BLaER1 (cell line): ENCODE measurements around the gene P2RY1.

ENCODE experiments used
- H3K27ac ChIP-seq: shearing (Covaris generic); formaldehyde crosslinking; 2 replicates; pipeline ENCODE4 v1.8.1; 2022
- H3K27me3 ChIP-seq: shearing (Covaris generic); formaldehyde crosslinking; 2 replicates; pipeline ENCODE4 v1.8.1; 2022
- H3K36me3 ChIP-seq: shearing (Covaris generic); formaldehyde crosslinking; 2 replicates; pipeline ENCODE4 v1.8.1; 2022
- H3K4me1 ChIP-seq: shearing (Covaris generic); formaldehyde crosslinking; 2 replicates; pipeline ENCODE4 v1.8.1; 2022
- H3K4me2 ChIP-seq: shearing (Covaris generic); formaldehyde crosslinking; 2 replicates; pipeline ENCODE4 v1.8.1; 2022
- H3K4me3 ChIP-seq: shearing (Covaris generic); formaldehyde crosslinking; 2 replicates; pipeline ENCODE4 v1.8.1; 2022
- H3K9ac ChIP-seq: shearing (Covaris generic); formaldehyde crosslinking; 2 replicates; pipeline ENCODE4 v1.8.1; 2022
- H3K9me3 ChIP-seq: shearing (Covaris generic); formaldehyde crosslinking; 2 replicates; pipeline ENCODE4 v1.8.1; 2022
- H4K20me1 ChIP-seq: shearing (Covaris generic); formaldehyde crosslinking; 2 replicates; pipeline ENCODE4 v1.8.1; 2022
- Cebpa-rat ChIP-seq: shearing (Covaris generic); IDR thresholded peaks from 2 replicates; pipeline ENCODE4 v1.8.1; 2022

P2RY1 gene, protein sequence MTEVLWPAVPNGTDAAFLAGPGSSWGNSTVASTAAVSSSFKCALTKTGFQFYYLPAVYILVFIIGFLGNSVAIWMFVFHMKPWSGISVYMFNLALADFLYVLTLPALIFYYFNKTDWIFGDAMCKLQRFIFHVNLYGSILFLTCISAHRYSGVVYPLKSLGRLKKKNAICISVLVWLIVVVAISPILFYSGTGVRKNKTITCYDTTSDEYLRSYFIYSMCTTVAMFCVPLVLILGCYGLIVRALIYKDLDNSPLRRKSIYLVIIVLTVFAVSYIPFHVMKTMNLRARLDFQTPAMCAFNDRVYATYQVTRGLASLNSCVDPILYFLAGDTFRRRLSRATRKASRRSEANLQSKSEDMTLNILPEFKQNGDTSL

DNA sequence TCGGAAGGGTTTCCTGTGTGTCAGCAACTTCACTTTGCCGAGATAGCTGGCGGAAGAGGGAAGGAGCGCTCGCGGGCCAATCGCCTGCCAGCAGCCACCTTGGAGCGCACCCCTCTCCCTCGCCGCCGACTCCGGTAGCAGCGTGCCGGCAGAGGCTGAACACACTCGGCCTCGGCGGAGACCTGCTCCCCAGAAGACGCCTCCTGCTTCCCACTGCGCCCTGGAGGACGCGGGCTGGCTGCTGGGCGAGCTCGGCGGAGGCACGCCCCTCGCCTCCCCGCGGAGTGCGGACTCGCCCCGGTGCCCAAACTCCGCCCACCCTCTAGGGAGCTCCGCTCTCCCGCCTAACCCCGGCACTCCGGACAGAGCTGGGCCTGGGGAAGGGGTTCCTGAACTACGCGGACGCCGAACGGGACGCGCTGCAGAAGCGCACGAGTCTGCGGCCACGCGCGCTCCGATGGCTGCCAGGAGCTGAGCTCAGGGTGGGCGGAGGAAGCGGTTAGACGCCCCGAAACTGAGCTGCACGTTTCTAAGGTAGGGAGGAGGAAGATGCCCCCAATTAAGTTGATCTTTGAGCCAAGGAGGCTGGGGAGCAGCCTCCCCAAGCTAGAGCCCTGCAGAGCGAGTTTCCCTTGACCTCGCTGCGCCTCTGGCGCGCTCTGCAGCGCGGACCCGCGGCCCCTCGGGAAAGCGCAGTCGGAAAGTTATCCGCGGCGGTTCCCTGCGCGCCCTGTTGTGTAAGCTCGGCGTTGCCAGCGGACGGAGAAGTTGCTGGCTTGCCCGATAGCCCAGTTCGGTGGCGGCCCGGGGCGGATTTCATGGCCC lies at the start of gene P2RY1:
Gene P2RY1, plus strand, starts transcription at position 356 of the 825 bp plus-strand sequence. CDS start 652 bp downstream, outside the sequence.
- H3K36me3 ChIP-seq: no peaks in the 10 kb centered on the region
- H4K20me1 ChIP-seq: no peaks in the 10 kb centered on the region
- peak within 1 kb of the TSS; percentile 82 for H3K9ac ChIP-seq
- peak within 1 kb of the TSS; percentile 96 for H3K4me2 ChIP-seq
- peak within 1 kb of the TSS; percentile 87 for H3K4me3 ChIP-seq
- no peaks in the 10 kb centered on the region for H3K9me3 ChIP-seq
- TF ChIP-seq Cebpa-rat: 0 out of 2 replicates have a peak, but pooled peaks have one; percentile 51
- peak within 1 kb of the TSS; percentile 84 for H3K27ac ChIP-seq
- H3K4me1 ChIP-seq: peaks cover 28% of the 10 kb centered on the region
- H3K27me3 ChIP-seq: 0 out of 2 replicates have a peak, but pooled peaks cover 6% of the 10 kb centered on the region

DNA sequence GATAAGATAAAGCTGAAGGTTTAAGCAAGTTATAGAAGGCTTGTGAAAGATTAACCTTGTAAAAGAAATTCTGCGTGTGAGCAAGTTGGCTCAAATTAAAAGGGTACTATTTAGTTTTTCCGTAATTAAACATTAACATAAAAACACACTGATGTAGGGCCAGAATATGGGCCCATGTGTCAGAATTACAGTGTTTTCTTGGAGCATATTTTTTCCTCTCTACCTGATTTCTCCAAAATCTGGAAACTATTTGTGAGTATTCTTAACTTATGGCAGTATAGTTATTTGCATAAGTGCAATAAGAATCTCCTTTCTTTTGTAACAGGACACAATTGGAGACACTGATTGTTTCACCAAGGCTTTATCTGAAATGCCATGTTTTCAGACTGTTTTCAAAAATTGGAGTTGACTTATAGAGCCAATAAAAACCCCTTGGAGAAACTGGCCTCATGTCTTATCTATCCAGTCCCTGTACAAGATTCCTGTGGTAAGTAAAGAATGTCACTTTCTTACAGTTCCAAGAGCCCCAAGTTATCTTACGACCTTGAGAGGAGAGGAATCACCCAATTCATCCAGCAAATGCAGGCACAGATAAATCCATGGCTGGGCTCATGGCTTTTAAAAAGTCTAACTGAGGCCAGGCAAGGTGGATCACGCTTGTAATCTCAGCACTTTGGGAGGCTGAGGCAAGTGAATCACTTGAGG lies 47.8 kb upstream of the P2RY1 start:
- Histone ChIP-seq H3K4me2 (no peak overlapping the region), H3K4me1 (no peaks in the 10 kb centered on the region), H3K9me3 (peaks cover 17% of the 10 kb centered on the region), H3K36me3 (no peaks in the 10 kb centered on the region), H3K27ac (no peak overlapping the region), H3K4me3 (no peak overlapping the region), H4K20me1 (no peaks in the 10 kb centered on the region), H3K27me3 (no peaks in the 10 kb centered on the region), H3K9ac (no peak overlapping the region)
- no peak for TF ChIP-seq Cebpa-rat

DNA sequence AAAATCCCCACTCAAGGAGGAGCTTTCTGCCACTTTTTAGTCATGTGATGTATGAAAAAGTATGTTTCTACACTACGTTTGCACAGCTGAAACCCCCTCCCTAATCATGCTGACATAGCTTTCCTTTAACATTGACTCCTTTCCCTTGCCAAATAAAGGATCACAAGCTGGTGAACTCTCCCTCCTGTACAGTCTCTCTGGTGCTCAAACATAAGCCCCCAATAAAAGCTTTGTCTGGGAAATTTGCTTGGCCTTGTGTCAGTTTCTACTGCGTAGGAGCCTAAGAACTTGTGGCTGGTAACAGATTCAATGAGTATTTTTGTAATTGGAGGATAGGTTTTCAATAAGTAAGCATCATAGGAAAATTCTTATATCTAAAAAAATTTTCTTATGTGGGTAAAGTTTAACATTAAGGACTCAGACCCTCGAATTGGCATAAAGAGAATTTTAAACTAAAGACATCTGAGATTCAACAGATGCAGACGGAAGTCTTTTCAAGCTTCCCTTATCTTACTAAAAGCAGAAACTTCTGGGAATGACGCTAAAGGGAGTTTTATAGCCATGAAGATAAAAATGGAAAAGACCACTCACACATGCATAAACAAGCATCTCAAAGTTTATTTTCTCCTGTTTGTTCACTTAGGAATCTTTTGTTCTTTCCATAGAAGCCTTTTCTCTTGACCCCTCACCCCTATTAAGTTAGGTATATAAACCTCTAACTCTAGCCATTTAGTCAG lies 44.1 kb upstream of the P2RY1 start:
- Histone ChIP-seq H3K27me3 (no peaks in the 10 kb centered on the region), H3K4me2 (no peak overlapping the region), H3K4me3 (no peak overlapping the region), H3K9me3 (peaks cover 12% of the 10 kb centered on the region), H3K36me3 (no peaks in the 10 kb centered on the region), H4K20me1 (no peaks in the 10 kb centered on the region), H3K4me1 (no peaks in the 10 kb centered on the region), H3K27ac (no peak overlapping the region), H3K9ac (no peak overlapping the region)
- TF ChIP-seq Cebpa-rat: no peak

DNA sequence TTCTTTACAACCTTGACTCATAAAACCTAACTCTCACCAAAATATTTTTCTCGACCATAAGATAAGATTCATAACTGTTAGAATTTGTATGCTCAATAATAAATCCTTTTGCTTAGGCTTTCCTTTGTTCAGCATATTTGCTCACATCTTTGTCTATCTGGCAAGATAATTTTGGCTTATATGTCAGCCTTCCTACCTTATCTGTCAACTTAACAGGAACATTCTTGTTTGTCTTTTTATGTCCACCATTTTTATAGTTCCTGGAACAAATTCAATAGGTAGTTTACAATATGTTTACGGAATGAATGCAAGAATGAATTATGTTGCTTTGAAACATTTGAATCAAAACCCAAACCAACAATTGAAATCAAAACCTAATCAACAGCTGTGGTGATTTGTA lies 41.0 kb upstream of the P2RY1 start:
- no peaks in the 10 kb centered on the region for H3K27me3 ChIP-seq
- no peaks in the 10 kb centered on the region for H3K9me3 ChIP-seq
- H3K4me1 ChIP-seq: no peaks in the 10 kb centered on the region
- H4K20me1 ChIP-seq: no peaks in the 10 kb centered on the region
- no peak overlapping the region for H3K4me2 ChIP-seq
- no peak overlapping the region for H3K4me3 ChIP-seq
- H3K27ac ChIP-seq: no peak overlapping the region
- no peak for TF ChIP-seq Cebpa-rat
- no peaks in the 10 kb centered on the region for H3K36me3 ChIP-seq
- H3K9ac ChIP-seq: no peak overlapping the region

DNA sequence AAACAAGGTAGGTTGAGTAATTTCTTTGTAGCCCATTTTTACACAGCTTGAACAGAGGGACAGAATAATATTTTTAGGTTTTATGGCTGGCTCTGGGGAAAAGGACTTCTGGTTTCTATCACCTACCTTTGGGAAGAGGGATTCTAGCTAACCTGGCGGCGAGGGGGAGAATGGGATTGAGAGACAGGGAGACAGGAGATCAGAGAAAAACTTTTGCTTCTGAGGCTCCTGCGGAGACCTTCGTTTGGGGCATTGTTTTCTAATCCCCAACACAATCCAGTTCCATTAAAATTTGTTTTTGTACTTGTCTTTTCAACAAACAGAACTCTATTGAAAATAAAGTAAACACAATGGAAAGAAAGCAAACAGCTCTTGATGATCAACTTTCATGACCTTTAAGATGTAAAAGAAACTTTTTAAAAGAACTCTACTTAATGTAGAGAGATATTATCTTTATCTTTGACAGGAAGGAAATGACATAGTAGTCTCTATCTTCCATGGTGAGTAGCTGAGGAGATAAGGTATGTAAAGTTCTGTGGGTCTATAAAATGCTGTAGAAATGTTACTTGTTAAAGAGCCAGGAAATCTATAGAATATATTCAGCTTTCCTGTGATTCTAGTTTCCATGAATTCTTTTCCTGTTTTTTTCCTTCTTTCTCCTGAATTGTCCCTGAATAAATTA lies 37.0 kb upstream of the P2RY1 start:
- no peak for TF ChIP-seq Cebpa-rat
- no peak overlapping the region for H3K9ac ChIP-seq

DNA sequence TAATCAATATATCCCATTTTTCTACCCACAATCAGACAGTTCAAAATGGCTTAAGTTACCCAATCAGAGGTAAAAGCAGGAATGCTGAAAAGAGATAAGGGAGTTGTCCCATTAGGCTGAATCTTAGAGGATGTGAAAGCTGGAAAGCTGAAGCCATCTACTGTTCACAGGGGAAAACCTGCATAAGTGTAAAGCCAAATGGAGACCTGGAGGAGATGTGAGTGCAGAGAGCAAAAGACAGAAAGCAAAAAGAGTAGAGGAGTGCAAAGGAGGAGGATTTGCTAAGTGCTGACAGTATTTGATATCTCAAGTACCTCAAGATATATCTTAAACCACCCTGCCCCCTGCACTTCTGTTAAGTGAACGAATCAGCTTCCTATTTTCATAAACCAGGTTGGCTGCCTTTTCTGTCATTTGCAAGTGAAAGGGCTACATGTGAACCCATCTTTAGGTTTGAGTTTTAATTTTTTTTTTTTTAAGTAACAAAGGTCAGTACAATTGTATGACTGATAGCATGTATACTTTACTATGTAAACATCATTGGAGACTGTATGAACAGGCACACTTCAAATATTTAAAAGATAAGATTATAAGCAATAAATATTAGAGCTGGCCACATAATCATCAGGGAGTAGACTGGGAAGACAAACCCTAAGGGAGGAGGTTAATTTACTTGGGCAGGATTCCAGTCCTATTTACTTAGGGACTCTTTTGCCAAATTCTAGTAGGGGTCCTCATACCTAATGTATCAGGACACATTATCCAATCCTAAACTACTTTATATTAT lies 22.8 kb upstream of the P2RY1 start:
- no peak for TF ChIP-seq Cebpa-rat
- H3K4me1 ChIP-seq: no peaks in the 10 kb centered on the region
- no peak overlapping the region for H3K9ac ChIP-seq
- no peaks in the 10 kb centered on the region for H3K9me3 ChIP-seq
- no peak overlapping the region for H3K4me3 ChIP-seq
- H3K36me3 ChIP-seq: no peaks in the 10 kb centered on the region
- H3K4me2 ChIP-seq: no peak overlapping the region
- H4K20me1 ChIP-seq: no peaks in the 10 kb centered on the region
- no peak overlapping the region for H3K27ac ChIP-seq
- no peaks in the 10 kb centered on the region for H3K27me3 ChIP-seq

More for the DNA sequence above, 37.0 kb upstream of the P2RY1 start:
- Histone ChIP-seq H4K20me1 (no peaks in the 10 kb centered on the region), H3K4me1 (no peaks in the 10 kb centered on the region), H3K36me3 (no peaks in the 10 kb centered on the region), H3K4me2 (no peak overlapping the region), H3K9me3 (no peaks in the 10 kb centered on the region), H3K4me3 (no peak overlapping the region), H3K27me3 (no peaks in the 10 kb centered on the region), H3K27ac (no peak overlapping the region)

DNA sequence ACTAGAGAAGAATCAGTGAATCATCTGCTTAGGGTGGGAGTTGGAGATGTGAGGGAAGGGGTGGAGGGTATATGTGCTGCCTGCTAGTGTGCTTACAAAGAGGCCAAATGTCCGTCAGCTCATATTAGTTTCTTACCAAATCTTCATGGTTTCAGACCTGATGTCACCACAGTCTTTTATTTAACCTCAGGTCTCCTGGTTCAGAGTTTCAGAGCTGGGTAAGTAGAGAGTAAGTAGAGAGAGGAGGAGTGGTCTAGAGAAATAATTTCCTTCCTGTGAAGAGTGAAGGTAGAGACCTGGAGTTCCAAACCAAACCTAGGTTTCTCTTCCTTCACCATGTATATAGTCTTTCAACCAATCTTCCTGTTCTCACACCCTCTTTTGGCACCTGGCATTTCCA lies 17.5 kb upstream of the P2RY1 start:
- Histone ChIP-seq H3K27ac (no peak overlapping the region), H4K20me1 (no peaks in the 10 kb centered on the region), H3K36me3 (no peaks in the 10 kb centered on the region), H3K4me3 (no peak overlapping the region), H3K4me2 (no peak overlapping the region), H3K9me3 (no peaks in the 10 kb centered on the region), H3K4me1 (no peaks in the 10 kb centered on the region), H3K27me3 (no peaks in the 10 kb centered on the region), H3K9ac (no peak overlapping the region)
- no peak for TF ChIP-seq Cebpa-rat

DNA sequence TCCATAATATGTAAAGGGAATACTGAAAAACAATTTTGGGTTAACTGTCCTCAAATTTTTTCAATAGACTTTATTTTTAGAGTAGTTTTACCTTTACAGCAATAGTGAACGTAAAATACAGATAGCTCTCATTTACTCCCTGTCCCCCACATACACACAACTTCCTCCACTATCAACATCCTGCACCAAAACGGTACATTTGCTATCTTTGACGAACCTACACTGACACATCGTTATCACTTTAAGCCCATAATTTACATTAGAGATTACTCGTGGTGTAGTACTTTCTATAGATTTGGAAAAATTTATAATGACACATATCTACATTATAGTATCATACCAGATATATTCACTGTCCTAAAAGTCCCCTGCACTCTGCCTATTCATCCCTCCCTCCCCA lies 16.9 kb upstream of the P2RY1 start:
- Histone ChIP-seq H3K4me1 (no peaks in the 10 kb centered on the region), H3K9me3 (no peaks in the 10 kb centered on the region), H3K4me2 (no peak overlapping the region), H3K36me3 (no peaks in the 10 kb centered on the region), H3K4me3 (no peak overlapping the region), H3K9ac (no peak overlapping the region), H3K27ac (no peak overlapping the region), H4K20me1 (no peaks in the 10 kb centered on the region), H3K27me3 (no peaks in the 10 kb centered on the region)
- TF ChIP-seq Cebpa-rat: no peak
